BJ (cell line): ENCODE measurements around the gene TRNT1. TPM values are rescaled to one million over a fixed set of nuclear protein-coding genes. Genes with fewer than 3 reads are reported as not detected.

Experiments
- CTCF ChIA-PET: fragments of 350-600 bp; formaldehyde crosslinking; extraction: SDS; loops from one replicate; lab custom pipeline; 2021; ENCODE audit warnings: antibody characterized with exemption, inconsistent platforms; lab: Yijun Ruan, JAX
- POLR2A ChIA-PET: fragments of 300-600 bp; sonication (Branson Sonifier 250); formaldehyde crosslinking; extraction: SDS; loops from one replicate; lab custom pipeline; 2021; ENCODE audit warnings: antibody characterized with exemption; lab: Charles Lee
- DNase-seq: peaks from one replicate; pipeline ENCODE4 v3.0.0-alpha.2; 2011; ENCODE audit warnings: low read depth
- H3K27me3 ChIP-seq: 2 replicates; pipeline ENCODE4 v1.6.0; 2011; ENCODE audit warnings: low read length; ENCODE audit not compliant: control insufficient read depth, insufficient read depth
- H3K36me3 ChIP-seq: 2 replicates; pipeline ENCODE4 v1.5.1; 2011; ENCODE audit warnings: low read length; ENCODE audit not compliant: control insufficient read depth, insufficient read depth
- H3K4me3 ChIP-seq: 2 replicates; pipeline ENCODE4 v1.5.1; 2011; ENCODE audit warnings: low read depth, mild to moderate bottlenecking, control low read depth, low read length
- CTCF ChIP-seq: IDR thresholded peaks from 2 replicates; pipeline ENCODE4 v1.5.1; 2011; ENCODE audit warnings: low read depth, mild to moderate bottlenecking, control low read depth, inconsistent platforms, low read length, moderate library complexity; ENCODE audit not compliant: insufficient read depth
- polyA plus RNA-seq: library from polyadenylated mRNA; depleted of rRNA; stranded (reverse); fragments of >200 nt; gene quantifications from 2 replicates; pipeline ENCODE4 v1.2.3, GENCODE V29; 2011

Gene TRNT1
- polyA plus RNA-seq, 1 experiment = 5.2 TPM

GRCh38 chr3:3089017-3089416 is 37.7 kb upstream of the TRNT1 start:
- DNase-seq = no peak
- Histone ChIP-seq H3K4me3 (no peak overlapping the region), H3K36me3 (no peaks in the 10 kb centered on the region), H3K27me3 (no peaks in the 10 kb centered on the region)
- POLR2A ChIA-PET = no interaction called here
- TF ChIP-seq CTCF = no peak
- CTCF ChIA-PET = no interaction called here

GRCh38 chr3:3097958-3098357 is 28.8 kb upstream of the TRNT1 start:
- ChIA-PET POLR2A (no interaction called here), CTCF (no interaction called here)
- TF ChIP-seq CTCF = no peak
- Histone ChIP-seq H3K4me3 (no peak overlapping the region), H3K36me3 (no peaks in the 10 kb centered on the region), H3K27me3 (no peaks in the 10 kb centered on the region)
- no peak for DNase-seq

- Histone ChIP-seq H3K4me3 (no peak overlapping the region), H3K36me3 (no peaks in the 10 kb centered on the region), H3K27me3 (no peaks in the 10 kb centered on the region)
- TF ChIP-seq CTCF = no peak
- no peak for DNase-seq
- ChIA-PET POLR2A (no interaction called here), CTCF (no interaction called here)
These were observed 24.9 kb upstream of the TRNT1 start for GRCh38 chr3:3101660-3102458.

- no peaks in the 10 kb centered on the region for H3K27me3 ChIP-seq
- CTCF ChIA-PET = no interaction called here
- no peak for TF ChIP-seq CTCF
- no peak overlapping the region for H3K4me3 ChIP-seq
- no peaks in the 10 kb centered on the region for H3K36me3 ChIP-seq
- POLR2A ChIA-PET = no interaction called here
- DNase-seq = no peak
These were observed 24.0 kb upstream of the TRNT1 start for GRCh38 chr3:3102751-3103150.

GRCh38 chr3:3105246-3105645 is 21.5 kb upstream of the TRNT1 start:
- no peak for TF ChIP-seq CTCF
- DNase-seq = no peak
- H3K4me3 ChIP-seq = no peak overlapping the region
- POLR2A ChIA-PET = no interaction called here
- H3K27me3 ChIP-seq = no peaks in the 10 kb centered on the region
- no peaks in the 10 kb centered on the region for H3K36me3 ChIP-seq
- CTCF ChIA-PET = interaction anchor here (0.6 kb wide), 1 partner anchor 1757 kb away, joined by 3 read pairs; no protein-coding TSS in a partner anchor
